PC-9 (cell line): ENCODE results near the gene CDA. TPM values are rescaled to one million over a fixed set of nuclear protein-coding genes. Genes with fewer than 3 reads are reported as not detected.

Source experiments
- Bru-seq: library from RNA; stranded (reverse); fragments of 400-500 nt; gene quantifications from one replicate; lab custom pipeline; 2021; lab: Mats Ljungman, UMichigan
- BruChase-seq, 2 experiments: library from RNA; stranded (reverse); fragments of 400-500 nt; gene quantifications; one replicate each; lab custom pipeline; 2021; lab: Mats Ljungman, UMichigan
- BruUV-seq: library from RNA; stranded (reverse); fragments of 400-500 nt; replicated peaks from 2 replicates; lab custom pipeline; 2021; lab: Mats Ljungman, UMichigan
- CTCF ChIA-PET: fragments of 300-600 bp; sonication (Branson Sonifier 250); formaldehyde crosslinking; loops from one replicate; lab custom pipeline; 2022; ENCODE audit warnings: antibody characterized with exemption; lab: Charles Lee
- POLR2A ChIA-PET: fragments of 300-600 bp; sonication (Branson Sonifier 250); formaldehyde crosslinking; loops from one replicate; lab custom pipeline; 2022; ENCODE audit warnings: antibody characterized with exemption; ENCODE audit not compliant: unreplicated experiment; lab: Charles Lee
- DNase-seq, 2 experiments: peaks; one replicate each; pipeline versions ENCODE4 v3.0.0 to v3.0.0-alpha.2; 2015 to 2022; ENCODE audit warnings: mixed read lengths in 1 of 2
- H2AFZ ChIP-seq: fragments of 200-600 bp; sonication (generic); 2 replicates; pipeline ENCODE4 v1.8.1; 2017; ENCODE audit warnings: antibody characterized with exemption
- H3F3A ChIP-seq: fragments of 200-600 bp; sonication (generic); 2 replicates; pipeline ENCODE4 v1.8.1; 2017; ENCODE audit warnings: antibody characterized with exemption, mild to moderate bottlenecking, low read depth; ENCODE audit not compliant: insufficient read depth
- H3K27ac ChIP-seq: fragments of 200-600 bp; sonication (generic); 2 replicates; pipeline ENCODE4 v1.6.1; 2016; ENCODE audit warnings: mixed run types
- H3K27me3 ChIP-seq: fragments of 200-600 bp; sonication (generic); 2 replicates; pipeline ENCODE4 v1.6.1; 2016; ENCODE audit warnings: low read depth, mixed run types; ENCODE audit not compliant: insufficient read depth
- H3K36me3 ChIP-seq: fragments of 200-600 bp; sonication (generic); 2 replicates; pipeline ENCODE4 v1.6.1; 2016; ENCODE audit warnings: low read depth, mixed run types
- H3K4me1 ChIP-seq: fragments of 200-600 bp; sonication (generic); replicated peaks from 2 replicates; pipeline ENCODE4 v1.6.1; 2016; ENCODE audit warnings: mixed run types; ENCODE audit not compliant: insufficient read depth
- H3K4me2 ChIP-seq: fragments of 200-600 bp; sonication (generic); 2 replicates; pipeline ENCODE4 v1.6.1; 2017; ENCODE audit warnings: mixed run types
- H3K4me3 ChIP-seq: fragments of 200-600 bp; sonication (generic); 2 replicates; pipeline ENCODE4 v1.6.1; 2016; ENCODE audit warnings: mixed run types
- H3K79me2 ChIP-seq: fragments of 200-600 bp; sonication (generic); 2 replicates; pipeline ENCODE4 v1.6.1; 2017; ENCODE audit warnings: low read depth, mixed run types
- H3K9me2 ChIP-seq: fragments of 200-600 bp; sonication (generic); 2 replicates; pipeline ENCODE4 v1.8.1; 2017; ENCODE audit warnings: mild to moderate bottlenecking; ENCODE audit not compliant: insufficient read depth
- H3K9me3 ChIP-seq: fragments of 200-600 bp; sonication (generic); 2 replicates; pipeline ENCODE4 v1.8.1; 2016; ENCODE audit warnings: low read depth; ENCODE audit not compliant: insufficient read depth
- H4K20me1 ChIP-seq: fragments of 200-600 bp; sonication (generic); 2 replicates; pipeline ENCODE4 v1.8.1; 2017; ENCODE audit not compliant: insufficient read depth
- EZH2 ChIP-seq: fragments of 200-600 bp; sonication (generic); IDR thresholded peaks from 2 replicates; pipeline ENCODE4 v1.8.0; 2017; ENCODE audit warnings: antibody characterized with exemption, low read depth
- intact Hi-C: fragments of 100-400 bp; cut with micrococcal nuclease; formaldehyde crosslinking; loops from one replicate; pipeline ENCODE4 v1.10.0; 2022; ENCODE audit not compliant: unreplicated experiment
- long read RNA-seq: library from polyadenylated mRNA; stranded (forward); transcript quantifications from one replicate; pipeline ENCODE4 v2.0.0, GENCODE V29; 2022
- total RNA-seq: library from RNA; stranded (reverse); gene quantifications from 2 replicates; pipeline ENCODE4 v1.2.3, GENCODE V29; 2021
- TF ChIP-seq, protein P1 (sequence below): fragments of 200-600 bp; sonication (generic); conservative IDR thresholded peaks from 2 replicates; pipeline ENCODE4 v1.6.1; 2017; ENCODE audit warnings: mixed run types, antibody characterized with exemption, mild to moderate bottlenecking, moderate library complexity

CDA gene
- 41.9 and 56.6 TPM in 2 replicates for total RNA-seq
- Bru-seq, nascent RNA, result percentile 65 among the genes with signal in this experiment
- percentile 65 among the genes with signal in this experiment for BruChase-seq, experiment 1, labeled RNA remaining after a 2-hour chase
- percentile 66 among the genes with signal in this experiment for BruChase-seq, experiment 2, labeled RNA remaining after a 6-hour chase
- long read RNA-seq, transcript CDA-201 (4 exons, 963 nt), result major isoform, 58 of 73 reads
- long read RNA-seq, transcript CDA-202 (3 exons, 762 nt), result minor isoform, 5 of 73 reads
- long read RNA-seq, partial matches to known transcripts, result 3 of 73 reads
- long read RNA-seq, other reads (novel, unspliced or antisense), result 7 of 73 reads

DNA sequence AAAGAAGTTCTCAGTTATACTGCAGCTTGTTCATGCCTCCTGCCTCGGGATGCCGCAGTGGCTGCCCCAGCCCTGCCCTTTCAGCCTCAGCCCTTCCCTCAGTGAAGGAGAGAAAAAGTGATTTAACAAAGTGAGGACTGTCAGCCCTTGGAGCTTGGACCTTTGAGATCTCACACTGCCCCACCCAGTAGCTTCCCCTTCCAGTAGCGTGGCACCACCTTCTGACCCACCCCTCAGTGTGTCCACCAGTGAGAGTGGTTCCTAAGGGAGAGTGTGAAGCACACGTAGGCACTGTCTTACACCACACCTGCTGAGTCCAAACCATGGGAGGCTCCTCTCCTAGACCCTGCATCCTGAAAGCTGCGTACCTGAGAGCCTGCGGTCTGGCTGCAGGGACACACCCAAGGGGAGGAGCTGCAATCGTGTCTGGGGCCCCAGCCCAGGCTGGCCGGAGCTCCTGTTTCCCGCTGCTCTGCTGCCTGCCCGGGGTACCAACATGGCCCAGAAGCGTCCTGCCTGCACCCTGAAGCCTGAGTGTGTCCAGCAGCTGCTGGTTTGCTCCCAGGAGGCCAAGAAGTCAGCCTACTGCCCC, at the start of gene CDA:
Gene CDA (plus strand): TSS at position 464 of the 592 bp plus-strand sequence. CDS start 33 bp downstream, at position 497.
- DNase-seq, result peak; percentile 75 to 84
- intact Hi-C loops, result loop anchor here (1.0 kb wide), 1 partner anchor 24 kb away; no protein-coding TSS in a partner anchor
- POLR2A ChIA-PET, result interaction anchor here (0.5 to 1.3 kb wide), 7 partner anchors 15 to 602 kb away, joined by 3 to 20 read pairs (median 3); no protein-coding TSS in a partner anchor

GRCh38 chr1:20540281-20540680, 48.6 kb upstream of the CDA start:
- no peaks in the 10 kb centered on the region for H3K27me3 ChIP-seq
- no peak for DNase-seq
- peaks cover 20% of the 10 kb centered on the region for H3K4me1 ChIP-seq
- no peak overlapping the region for H3K4me2 ChIP-seq
- TF ChIP-seq, protein P1, sequence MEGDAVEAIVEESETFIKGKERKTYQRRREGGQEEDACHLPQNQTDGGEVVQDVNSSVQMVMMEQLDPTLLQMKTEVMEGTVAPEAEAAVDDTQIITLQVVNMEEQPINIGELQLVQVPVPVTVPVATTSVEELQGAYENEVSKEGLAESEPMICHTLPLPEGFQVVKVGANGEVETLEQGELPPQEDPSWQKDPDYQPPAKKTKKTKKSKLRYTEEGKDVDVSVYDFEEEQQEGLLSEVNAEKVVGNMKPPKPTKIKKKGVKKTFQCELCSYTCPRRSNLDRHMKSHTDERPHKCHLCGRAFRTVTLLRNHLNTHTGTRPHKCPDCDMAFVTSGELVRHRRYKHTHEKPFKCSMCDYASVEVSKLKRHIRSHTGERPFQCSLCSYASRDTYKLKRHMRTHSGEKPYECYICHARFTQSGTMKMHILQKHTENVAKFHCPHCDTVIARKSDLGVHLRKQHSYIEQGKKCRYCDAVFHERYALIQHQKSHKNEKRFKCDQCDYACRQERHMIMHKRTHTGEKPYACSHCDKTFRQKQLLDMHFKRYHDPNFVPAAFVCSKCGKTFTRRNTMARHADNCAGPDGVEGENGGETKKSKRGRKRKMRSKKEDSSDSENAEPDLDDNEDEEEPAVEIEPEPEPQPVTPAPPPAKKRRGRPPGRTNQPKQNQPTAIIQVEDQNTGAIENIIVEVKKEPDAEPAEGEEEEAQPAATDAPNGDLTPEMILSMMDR, result no peak
- no peak for TF ChIP-seq EZH2
- intact Hi-C loops, result no loop called here
- no TSS peak for BruUV-seq
- no peaks in the 10 kb centered on the region for H3K36me3 ChIP-seq
- H3K9me2 ChIP-seq, result no peaks in the 10 kb centered on the region
- H3F3A ChIP-seq, result peaks cover 17% of the 10 kb centered on the region
- ChIA-PET POLR2A (no interaction called here), CTCF (no interaction called here)
- H3K27ac ChIP-seq, result no peak overlapping the region
- no peaks in the 10 kb centered on the region for H3K9me3 ChIP-seq
- no peak overlapping the region for H3K4me3 ChIP-seq
- no peak overlapping the region for H2AFZ ChIP-seq
- H3K79me2 ChIP-seq, result no peaks in the 10 kb centered on the region
- H4K20me1 ChIP-seq, result no peaks in the 10 kb centered on the region

More for the DNA sequence above, at the start of gene CDA:
- H3K36me3 ChIP-seq, result no peaks in the 10 kb centered on the region
- CTCF ChIA-PET, result interaction anchor here (0.7 to 1.2 kb wide), 2 partner anchors 31 to 46 kb away, joined by 7 to 8 read pairs; no protein-coding TSS in a partner anchor
- H3K4me2 ChIP-seq, result peak within 1 kb of the TSS; percentile 93
- H4K20me1 ChIP-seq, result no peaks in the 10 kb centered on the region
- peak within 1 kb of the TSS; percentile 45 for H3K27ac ChIP-seq
- peak within 1 kb of the TSS; percentile 76 for H3K4me3 ChIP-seq
- H3K9me3 ChIP-seq, result no peaks in the 10 kb centered on the region
- peaks cover 14% of the 10 kb centered on the region; the same call in 1 of the 2 replicates for H3F3A ChIP-seq
- H3K9me2 ChIP-seq, result no peaks in the 10 kb centered on the region
- peaks cover 35% of the 10 kb centered on the region for H3K79me2 ChIP-seq
- TF ChIP-seq, protein P1, result no peak
- no peak for TF ChIP-seq EZH2
- peaks cover 9% of the 10 kb centered on the region for H3K4me1 ChIP-seq
- no TSS peak for BruUV-seq
- H2AFZ ChIP-seq, result peak within 1 kb of the TSS; percentile 72
- H3K27me3 ChIP-seq, result no peaks in the 10 kb centered on the region

- TF ChIP-seq, protein P1, result no peak
- no peak for TF ChIP-seq EZH2
- CTCF ChIA-PET, result no interaction called here
- Histone ChIP-seq H3K4me2 (no peak overlapping the region), H4K20me1 (no peaks in the 10 kb centered on the region), H3K36me3 (no peaks in the 10 kb centered on the region), H3K79me2 (no peaks in the 10 kb centered on the region), H3K27me3 (no peaks in the 10 kb centered on the region), H3K9me2 (no peaks in the 10 kb centered on the region; the same call in 1 of the 2 replicates), H3K4me3 (no peak overlapping the region), H2AFZ (no peak overlapping the region), H3K4me1 (no peaks in the 10 kb centered on the region), H3K9me3 (no peaks in the 10 kb centered on the region), H3F3A (no peaks in the 10 kb centered on the region), H3K27ac (no peak overlapping the region)
- POLR2A ChIA-PET, result no interaction called here
- intact Hi-C loops, result no loop called here
- no TSS peak for BruUV-seq
- no peak for DNase-seq
Measured at GRCh38 chr1:20546637-20547036, 42.3 kb upstream of the CDA start.
